K562 (cell line): Measurements from ENCODE around the gene LBP. TPM values are rescaled to one million over a fixed set of nuclear protein-coding genes. Genes with fewer than 3 reads are reported as not detected.
A peak's percentile ranks its signal among the peaks of the same experiment; 100 is the strongest.

Experiments
- CHD1 ChIP-seq: fragments of 200-600 bp; sonication (generic); IDR thresholded peaks from one replicate; pipeline ENCODE4 v1.6.1; 2012; ENCODE audit warnings: mild to moderate bottlenecking, moderate library complexity, low read length, inconsistent platforms
- CXXC5 ChIP-seq: fragments of 250-450 bp; sonication (Bioruptor Pico); IDR thresholded peaks from 2 replicates; pipeline ENCODE4 v1.8.0; 2022; ENCODE audit warnings: inconsistent platforms, mild to moderate bottlenecking, moderate library complexity
- DACH1 ChIP-seq: fragments of 450-650 bp; IDR thresholded peaks from 2 replicates; pipeline ENCODE4 v1.6.1; 2018; ENCODE audit not compliant: partially characterized antibody
- DIDO1 ChIP-seq: fragments of 450-650 bp; IDR thresholded peaks from 2 replicates; pipeline ENCODE4 v1.6.1; 2016; ENCODE audit warnings: low read depth, missing biosample characterization, missing genetic modification characterization
- DMBX1 ChIP-seq: fragments of 250-450 bp; sonication (Bioruptor Pico); IDR thresholded peaks from 2 replicates; pipeline ENCODE4 v1.8.0; 2022; ENCODE audit warnings: inconsistent platforms, mild to moderate bottlenecking, moderate library complexity, borderline replicate concordance
- FOSL1 ChIP-seq: fragments of 200-800 bp; sonication (Bioruptor generic); conservative IDR thresholded peaks from 2 replicates; pipeline ENCODE4 v1.6.1; 2016; ENCODE audit warnings: missing genetic modification characterization, missing compliant biosample characterization
- FOXM1 ChIP-seq, 2 experiments: fragments of 450-650 bp in 1 of 2; sonication (generic) in 1 of 2; formaldehyde crosslinking in 1 of 2; IDR thresholded peaks; 2 replicates each; pipeline versions ENCODE4 v1.6.1 to v1.9.0; 2017 to 2022; ENCODE audit warnings: low read depth in 2 of 2, mild to moderate bottlenecking in 2 of 2, missing genetic modification reagents in 1 of 2, moderate library complexity in 1 of 2
- HNRNPK ChIP-seq: fragments of 200-400 bp; formaldehyde crosslinking; IDR thresholded peaks from one replicate; pipeline ENCODE4 v1.6.1; 2018; ENCODE audit warnings: mild to moderate bottlenecking, low read depth, low read length; ENCODE audit not compliant: poor library complexity, severe bottlenecking
- HSF4 ChIP-seq: fragments of 250-450 bp; sonication (Bioruptor Pico); IDR thresholded peaks from 2 replicates; pipeline ENCODE4 v2.1.2; 2022; ENCODE audit warnings: mild to moderate bottlenecking, moderate library complexity, borderline replicate concordance
- IFI16 ChIP-seq: fragments of 250-450 bp; sonication (Bioruptor Pico); IDR thresholded peaks from 2 replicates; pipeline ENCODE4 v2.1.2; 2022; ENCODE audit warnings: mild to moderate bottlenecking, inconsistent platforms
- NR1H2 ChIP-seq: sonication (generic); formaldehyde crosslinking; IDR thresholded peaks from 2 replicates; pipeline ENCODE4 v1.4.0; 2020; ENCODE audit warnings: mild to moderate bottlenecking, missing genetic modification reagents
- PCBP2 ChIP-seq: fragments of 200-400 bp; formaldehyde crosslinking; IDR thresholded peaks from 2 replicates; pipeline ENCODE4 v1.6.1; 2018; ENCODE audit warnings: low read length, low read depth, mild to moderate bottlenecking, moderate library complexity; ENCODE audit not compliant: poor library complexity, severe bottlenecking
- SMAD4 ChIP-seq: fragments of 250-450 bp; sonication (Bioruptor Pico); conservative IDR thresholded peaks from 2 replicates; pipeline ENCODE4 v1.8.0; 2021; ENCODE audit warnings: inconsistent platforms, mild to moderate bottlenecking, moderate library complexity
- SNIP1 ChIP-seq: fragments of 450-650 bp; IDR thresholded peaks from 2 replicates; pipeline ENCODE4 v1.7.1; 2017; ENCODE audit warnings: low read depth, mild to moderate bottlenecking
- ZKSCAN8 ChIP-seq: fragments of 200-800 bp; sonication (Bioruptor generic); IDR thresholded peaks from 2 replicates; pipeline ENCODE4 v1.6.1; 2016; ENCODE audit warnings: missing genetic modification characterization, missing compliant biosample characterization
- ZNF140 ChIP-seq: fragments of 250-450 bp; sonication (Bioruptor Pico); IDR thresholded peaks from 2 replicates; pipeline ENCODE4 v1.8.0; 2021; ENCODE audit warnings: moderate library complexity, mild to moderate bottlenecking, inconsistent platforms
- ZNF24 ChIP-seq: fragments of 450-650 bp; IDR thresholded peaks from 2 replicates; pipeline ENCODE4 v1.6.1; 2016
- ZNF253 ChIP-seq: fragments of 250-450 bp; sonication (Bioruptor Pico); conservative IDR thresholded peaks from 2 replicates; pipeline ENCODE4 v1.6.1; 2021; ENCODE audit warnings: mild to moderate bottlenecking
- ZNF589 ChIP-seq: fragments of 200-800 bp; sonication (Bioruptor generic); IDR thresholded peaks from 2 replicates; pipeline ENCODE4 v1.6.1; 2016; ENCODE audit warnings: low read depth, missing genetic modification characterization, missing compliant biosample characterization
- polyA plus RNA-seq, 8 experiments: library from polyadenylated mRNA; depleted of rRNA in 4 of 8; stranded (reverse) in 5 of 8; unstranded in 3 of 8; fragments of >200 nt; fragmentation: Nextera tagmentation in 2 of 8; fragmentation: Illumina TruSeq in 1 of 8; extraction: Ambion mirVana in 2 of 8; extraction: Trizol in 1 of 8; gene quantifications; 2 replicates each; pipeline versions ENCODE4 v1.2.1 to v1.2.3, GENCODE V29; 2011 to 2014; ENCODE audit warnings: inconsistent platforms in 1 of 8, missing spikeins in 1 of 8
- total RNA-seq, 7 experiments: library from RNA; depleted of rRNA in 6 of 7; stranded (reverse); fragments of >200 nt in 6 of 7; fragmentation: Illumina TruSeq in 2 of 7; extraction: Trizol in 2 of 7; gene quantifications; 2 replicates each; pipeline versions ENCODE4 v1.2.1 to v1.2.3, GENCODE V29; 2011 to 2021; ENCODE audit warnings: low replicate concordance in 1 of 7
- TF ChIP-seq, protein P1 (sequence below): sonication (generic); formaldehyde crosslinking; IDR thresholded peaks from 2 replicates; pipeline ENCODE4 v1.5.0; 2020; ENCODE audit warnings: missing genetic modification reagents
- TF ChIP-seq, protein P2 (sequence below): fragments of 250-450 bp; sonication (Bioruptor Pico); IDR thresholded peaks from 2 replicates; pipeline ENCODE4 v1.8.0; 2021; ENCODE audit warnings: mild to moderate bottlenecking, moderate library complexity
- TF ChIP-seq, protein P3 (sequence below): IDR thresholded peaks from 2 replicates; pipeline ENCODE4 v1.6.1; 2016; ENCODE audit warnings: missing genetic modification characterization, missing compliant biosample characterization
- TF ChIP-seq, protein P4 (sequence below): fragments of 250-450 bp; sonication (Bioruptor Pico); IDR thresholded peaks from 2 replicates; pipeline ENCODE4 v1.6.1; 2021; ENCODE audit warnings: mild to moderate bottlenecking
- TF ChIP-seq, protein P5 (sequence below): sonication (generic); formaldehyde crosslinking; IDR thresholded peaks from 2 replicates; pipeline ENCODE4 v1.8.0; 2022; ENCODE audit warnings: mild to moderate bottlenecking, missing genetic modification reagents

The LBP gene
- total and polyA plus RNA-seq, 9 of the 15 experiments (the other 6 are each of a cell fraction or from before 2014, with no cell fraction given) = 0.06 to 0.31 (median 0.09) TPM; not detected in 3

DNA sequence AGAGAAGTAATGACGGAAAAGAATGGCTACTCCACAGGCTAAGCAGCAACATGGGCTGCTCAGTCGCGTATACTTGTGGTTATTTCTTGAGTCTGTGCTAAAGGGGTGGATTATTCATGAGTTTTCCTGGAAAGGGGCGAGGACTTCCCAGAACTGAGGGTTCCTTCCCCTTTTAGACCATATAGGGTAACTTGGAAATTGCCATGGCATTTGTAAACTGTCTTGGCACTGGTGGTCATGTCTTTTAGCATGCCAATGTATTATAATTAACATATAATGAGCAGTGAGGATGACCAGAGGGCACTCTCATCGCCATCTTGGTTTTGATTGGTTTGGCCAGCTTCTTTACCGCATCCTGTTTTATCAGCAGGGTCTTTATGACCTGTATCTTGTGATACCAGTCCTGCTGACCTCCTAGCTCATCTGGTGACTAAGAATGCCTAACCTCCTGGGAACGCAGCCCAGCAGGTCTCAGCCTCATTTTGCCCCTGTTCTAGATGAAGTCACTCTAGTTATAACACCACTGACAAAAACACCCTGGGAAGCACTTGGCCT lies 11.4 kb downstream of the LBP start (continued):
- TF ChIP-seq ZNF589 = peak; percentile 88
- TF ChIP-seq CHD1 = no peak
- no peak for TF ChIP-seq CXXC5
- TF ChIP-seq, protein P1, sequence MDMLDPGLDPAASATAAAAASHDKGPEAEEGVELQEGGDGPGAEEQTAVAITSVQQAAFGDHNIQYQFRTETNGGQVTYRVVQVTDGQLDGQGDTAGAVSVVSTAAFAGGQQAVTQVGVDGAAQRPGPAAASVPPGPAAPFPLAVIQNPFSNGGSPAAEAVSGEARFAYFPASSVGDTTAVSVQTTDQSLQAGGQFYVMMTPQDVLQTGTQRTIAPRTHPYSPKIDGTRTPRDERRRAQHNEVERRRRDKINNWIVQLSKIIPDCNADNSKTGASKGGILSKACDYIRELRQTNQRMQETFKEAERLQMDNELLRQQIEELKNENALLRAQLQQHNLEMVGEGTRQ (CRISPR knock-in tag) = no peak
- no peak for TF ChIP-seq FOXM1 (IDR thresholded peaks at IDR 0.05; ENCODE audit: low read depth)
- no peak for TF ChIP-seq FOXM1 (CRISPR knock-in tag; IDR thresholded peaks at IDR 0.05; ENCODE audit: low read depth)
- no peak for TF ChIP-seq PCBP2
- TF ChIP-seq NR1H2 = no peak
- TF ChIP-seq HNRNPK = no peak
- no peak for TF ChIP-seq ZKSCAN8
- TF ChIP-seq, protein P2, sequence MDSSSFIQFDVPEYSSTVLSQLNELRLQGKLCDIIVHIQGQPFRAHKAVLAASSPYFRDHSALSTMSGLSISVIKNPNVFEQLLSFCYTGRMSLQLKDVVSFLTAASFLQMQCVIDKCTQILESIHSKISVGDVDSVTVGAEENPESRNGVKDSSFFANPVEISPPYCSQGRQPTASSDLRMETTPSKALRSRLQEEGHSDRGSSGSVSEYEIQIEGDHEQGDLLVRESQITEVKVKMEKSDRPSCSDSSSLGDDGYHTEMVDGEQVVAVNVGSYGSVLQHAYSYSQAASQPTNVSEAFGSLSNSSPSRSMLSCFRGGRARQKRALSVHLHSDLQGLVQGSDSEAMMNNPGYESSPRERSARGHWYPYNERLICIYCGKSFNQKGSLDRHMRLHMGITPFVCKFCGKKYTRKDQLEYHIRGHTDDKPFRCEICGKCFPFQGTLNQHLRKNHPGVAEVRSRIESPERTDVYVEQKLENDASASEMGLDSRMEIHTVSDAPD (CRISPR knock-in tag) = no peak
- TF ChIP-seq DACH1 = no peak
- no peak for TF ChIP-seq SNIP1
- TF ChIP-seq, protein P3, sequence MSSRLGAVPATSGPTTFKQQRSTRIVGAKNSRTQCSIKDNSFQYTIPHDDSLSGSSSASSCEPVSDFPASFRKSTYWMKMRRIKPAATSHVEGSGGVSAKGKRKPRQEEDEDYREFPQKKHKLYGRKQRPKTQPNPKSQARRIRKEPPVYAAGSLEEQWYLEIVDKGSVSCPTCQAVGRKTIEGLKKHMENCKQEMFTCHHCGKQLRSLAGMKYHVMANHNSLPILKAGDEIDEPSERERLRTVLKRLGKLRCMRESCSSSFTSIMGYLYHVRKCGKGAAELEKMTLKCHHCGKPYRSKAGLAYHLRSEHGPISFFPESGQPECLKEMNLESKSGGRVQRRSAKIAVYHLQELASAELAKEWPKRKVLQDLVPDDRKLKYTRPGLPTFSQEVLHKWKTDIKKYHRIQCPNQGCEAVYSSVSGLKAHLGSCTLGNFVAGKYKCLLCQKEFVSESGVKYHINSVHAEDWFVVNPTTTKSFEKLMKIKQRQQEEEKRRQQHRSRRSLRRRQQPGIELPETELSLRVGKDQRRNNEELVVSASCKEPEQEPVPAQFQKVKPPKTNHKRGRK (tag) = no peak
- no peak for TF ChIP-seq DIDO1 (tag)
- TF ChIP-seq, protein P4, sequence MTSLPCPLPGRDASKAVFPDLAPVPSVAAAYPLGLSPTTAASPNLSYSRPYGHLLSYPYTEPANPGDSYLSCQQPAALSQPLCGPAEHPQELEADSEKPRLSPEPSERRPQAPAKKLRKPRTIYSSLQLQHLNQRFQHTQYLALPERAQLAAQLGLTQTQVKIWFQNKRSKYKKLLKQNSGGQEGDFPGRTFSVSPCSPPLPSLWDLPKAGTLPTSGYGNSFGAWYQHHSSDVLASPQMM (CRISPR knock-in tag) = no peak
- TF ChIP-seq DMBX1 (CRISPR knock-in tag) = no peak
- TF ChIP-seq SMAD4 (CRISPR knock-in tag) = peak; percentile 67; the same call in 1 of the 2 replicates
- no peak for TF ChIP-seq ZNF24
- no peak for TF ChIP-seq IFI16 (CRISPR knock-in tag)
- no peak for TF ChIP-seq HSF4
- TF ChIP-seq, protein P5, sequence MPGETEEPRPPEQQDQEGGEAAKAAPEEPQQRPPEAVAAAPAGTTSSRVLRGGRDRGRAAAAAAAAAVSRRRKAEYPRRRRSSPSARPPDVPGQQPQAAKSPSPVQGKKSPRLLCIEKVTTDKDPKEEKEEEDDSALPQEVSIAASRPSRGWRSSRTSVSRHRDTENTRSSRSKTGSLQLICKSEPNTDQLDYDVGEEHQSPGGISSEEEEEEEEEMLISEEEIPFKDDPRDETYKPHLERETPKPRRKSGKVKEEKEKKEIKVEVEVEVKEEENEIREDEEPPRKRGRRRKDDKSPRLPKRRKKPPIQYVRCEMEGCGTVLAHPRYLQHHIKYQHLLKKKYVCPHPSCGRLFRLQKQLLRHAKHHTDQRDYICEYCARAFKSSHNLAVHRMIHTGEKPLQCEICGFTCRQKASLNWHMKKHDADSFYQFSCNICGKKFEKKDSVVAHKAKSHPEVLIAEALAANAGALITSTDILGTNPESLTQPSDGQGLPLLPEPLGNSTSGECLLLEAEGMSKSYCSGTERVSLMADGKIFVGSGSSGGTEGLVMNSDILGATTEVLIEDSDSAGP (CRISPR knock-in tag) = no peak
- peak; percentile 92 for TF ChIP-seq FOSL1 (tag)
- TF ChIP-seq ZNF253 (CRISPR knock-in tag) = no peak
- TF ChIP-seq ZNF140 (CRISPR knock-in tag) = no peak
